ENCODE data around the gene CLIP1.

CLIP1 gene

GRCh38 chr12:122355706-122356105 is 66.8 kb downstream of the CLIP1 start:
- no peak for DNase-seq (ENCODE audit: low read depth)

DNA sequence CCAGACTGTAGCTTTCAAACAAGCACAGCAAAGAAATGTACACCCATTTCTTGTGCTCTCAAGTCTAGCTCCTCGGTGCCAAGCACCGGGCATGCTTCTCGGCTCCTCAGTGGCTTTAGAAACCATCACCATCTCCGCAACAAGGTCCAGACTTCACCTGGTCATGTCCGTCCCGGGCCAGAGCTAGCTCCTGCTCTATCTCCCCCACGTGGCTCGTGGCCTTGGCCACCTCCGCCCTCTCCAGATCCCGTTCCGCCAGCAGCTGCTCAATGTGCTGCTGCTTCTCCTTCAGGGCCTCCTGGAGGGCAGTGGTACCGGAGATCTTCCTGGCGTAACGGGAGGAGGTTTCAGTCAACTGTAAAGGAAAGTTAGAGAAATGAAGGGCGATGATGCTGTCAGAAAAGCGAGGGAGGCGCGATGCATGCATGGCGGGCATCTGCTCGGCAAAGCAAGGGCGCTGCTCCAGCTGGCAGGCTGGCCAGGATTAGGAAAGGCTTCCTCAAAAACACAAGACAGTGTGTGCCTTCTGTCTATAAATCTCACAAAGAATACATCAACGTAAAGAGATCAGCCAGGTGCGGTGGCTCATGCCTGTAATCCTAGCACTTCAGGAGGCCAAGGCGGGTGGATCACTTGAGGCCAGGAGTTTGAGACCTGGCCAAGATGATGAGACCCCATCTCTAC is 67.4 kb downstream of the CLIP1 start:
- DNase-seq (ENCODE audit: low read depth) = no peak

GRCh38 chr12:122352394-122352793 is 70.1 kb downstream of the CLIP1 start:
- DNase-seq (ENCODE audit: low read depth) = no peak

- no peak for DNase-seq (ENCODE audit: low read depth)
These were observed 72.2 kb downstream of the CLIP1 start for GRCh38 chr12:122350141-122350848.

- DNase-seq (ENCODE audit: low read depth) = no peak
These were observed 73.4 kb downstream of the CLIP1 start for GRCh38 chr12:122349078-122349477.

- DNase-seq (ENCODE audit: low read depth) = no peak
These were observed 74.0 kb downstream of the CLIP1 start for GRCh38 chr12:122348505-122348904.

GRCh38 chr12:122346054-122346453 is 76.4 kb downstream of the CLIP1 start:
- no peak for DNase-seq (ENCODE audit: low read depth)

- no peak for DNase-seq (ENCODE audit: low read depth)
These were observed 77.4 kb downstream of the CLIP1 start for GRCh38 chr12:122345042-122345441.

GRCh38 chr12:122336015-122336946 is 86.2 kb downstream of the CLIP1 start:
- peak; percentile 2 for DNase-seq (ENCODE audit: low read depth)

DNA sequence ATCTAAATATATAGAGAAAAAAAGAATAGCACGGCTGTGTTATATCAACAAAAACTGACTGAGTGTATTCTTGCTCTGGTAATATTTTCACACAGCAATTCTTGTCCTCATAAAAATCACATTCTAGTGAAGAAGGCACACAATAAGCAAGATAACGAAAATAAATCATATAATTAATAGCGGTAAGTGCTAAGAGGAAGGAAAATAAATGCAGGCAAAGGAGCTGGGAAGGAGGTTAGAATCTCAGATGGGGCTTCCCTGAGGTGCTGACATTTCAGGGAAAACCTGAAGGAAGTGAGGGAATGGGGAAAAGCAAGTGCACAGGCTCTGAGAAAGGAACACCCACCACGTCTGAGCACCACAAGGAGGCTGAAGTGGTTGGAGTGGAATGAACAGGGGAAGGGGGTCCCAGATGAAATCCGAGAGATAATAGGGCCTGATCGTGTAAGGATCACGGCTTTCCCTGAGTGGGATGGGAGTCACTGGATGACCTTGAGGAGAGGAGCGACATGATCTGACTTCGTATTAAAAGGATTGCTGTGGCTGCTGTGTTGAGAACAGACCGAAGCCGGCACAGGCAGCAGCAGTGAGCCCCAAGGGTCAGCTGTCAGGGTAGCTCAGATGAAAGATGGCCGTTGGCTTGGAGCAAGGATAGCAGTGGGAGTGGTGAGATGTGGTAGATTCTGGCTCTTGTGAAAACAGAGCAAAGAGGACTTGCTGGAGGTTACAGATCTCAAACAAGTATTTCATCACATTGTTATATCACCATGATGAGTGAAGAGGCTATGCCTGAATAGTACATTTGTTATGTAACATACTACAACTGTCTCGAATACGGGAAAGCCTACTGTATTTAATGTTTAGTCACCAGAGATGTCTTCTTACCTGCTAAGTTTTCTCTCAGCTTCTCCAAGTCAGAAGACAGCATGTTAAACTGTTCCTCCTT is 89.1 kb downstream of the CLIP1 start:
- DNase-seq (ENCODE audit: low read depth) = no peak

DNA sequence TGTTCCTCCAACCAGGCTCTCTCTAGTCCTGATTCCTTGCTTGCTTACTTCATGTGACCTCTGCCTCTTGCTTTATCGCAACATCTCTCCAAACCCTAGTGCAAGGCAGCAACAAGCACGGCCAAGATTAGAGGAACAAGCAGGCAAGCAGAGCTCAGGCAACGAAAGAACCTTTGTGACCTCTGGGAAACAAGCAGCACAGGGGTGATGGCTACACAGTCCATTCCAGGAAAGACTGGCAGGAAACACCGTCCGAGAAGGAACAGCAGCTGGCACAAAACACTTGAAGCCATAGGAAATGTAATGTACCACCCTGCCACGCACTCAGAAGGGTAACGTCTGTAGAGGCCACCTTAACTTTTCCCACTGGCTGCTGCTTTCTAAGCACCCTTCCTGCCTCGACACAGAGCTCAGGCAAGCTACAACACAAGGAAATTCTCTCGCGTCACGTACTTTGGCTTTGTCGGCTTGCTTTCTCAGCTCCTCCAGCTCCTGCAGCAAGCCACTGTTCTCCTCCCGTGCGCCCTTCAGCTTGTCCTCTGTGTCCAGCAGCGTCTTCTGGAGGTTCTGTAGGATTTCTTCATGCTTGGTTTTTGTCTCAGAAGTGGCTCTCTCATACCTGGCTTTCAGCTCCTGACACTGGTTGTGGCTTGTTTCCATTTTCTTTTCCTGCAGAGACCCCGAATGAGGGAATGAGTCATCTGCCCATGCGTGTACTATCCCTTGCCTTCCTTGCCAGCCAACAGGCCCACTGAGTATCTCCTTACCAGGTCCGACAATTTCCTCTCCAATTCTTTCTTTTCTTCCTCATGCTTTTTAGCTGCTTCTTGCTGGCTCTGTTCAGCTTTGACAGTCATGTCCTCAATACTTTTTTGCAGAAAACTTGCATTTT is 94.7 kb downstream of the CLIP1 start:
- no peak for DNase-seq (ENCODE audit: low read depth)

DNA sequence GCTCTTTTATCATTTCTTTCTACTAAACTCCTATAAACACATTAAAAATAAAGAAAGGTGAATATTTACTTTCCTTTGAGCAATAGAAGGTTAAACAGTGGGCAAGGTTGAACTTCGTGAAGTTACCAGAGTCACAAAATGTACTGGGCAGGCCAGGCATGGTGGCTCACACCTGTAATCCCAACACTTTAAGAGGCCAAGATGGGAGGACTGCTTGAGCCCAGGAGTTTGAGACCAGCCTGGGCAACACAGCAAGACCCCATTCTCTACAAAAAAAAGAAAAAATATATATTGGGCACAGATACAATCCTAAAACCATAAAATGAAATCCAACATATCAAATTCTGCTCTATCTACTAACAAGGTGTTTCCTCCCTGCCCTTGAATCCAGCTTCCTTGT is 95.5 kb downstream of the CLIP1 start:
- DNase-seq (ENCODE audit: low read depth) = no peak

GRCh38 chr12:122326586-122326985 is 95.9 kb downstream of the CLIP1 start:
- no peak for DNase-seq (ENCODE audit: low read depth)

DNA sequence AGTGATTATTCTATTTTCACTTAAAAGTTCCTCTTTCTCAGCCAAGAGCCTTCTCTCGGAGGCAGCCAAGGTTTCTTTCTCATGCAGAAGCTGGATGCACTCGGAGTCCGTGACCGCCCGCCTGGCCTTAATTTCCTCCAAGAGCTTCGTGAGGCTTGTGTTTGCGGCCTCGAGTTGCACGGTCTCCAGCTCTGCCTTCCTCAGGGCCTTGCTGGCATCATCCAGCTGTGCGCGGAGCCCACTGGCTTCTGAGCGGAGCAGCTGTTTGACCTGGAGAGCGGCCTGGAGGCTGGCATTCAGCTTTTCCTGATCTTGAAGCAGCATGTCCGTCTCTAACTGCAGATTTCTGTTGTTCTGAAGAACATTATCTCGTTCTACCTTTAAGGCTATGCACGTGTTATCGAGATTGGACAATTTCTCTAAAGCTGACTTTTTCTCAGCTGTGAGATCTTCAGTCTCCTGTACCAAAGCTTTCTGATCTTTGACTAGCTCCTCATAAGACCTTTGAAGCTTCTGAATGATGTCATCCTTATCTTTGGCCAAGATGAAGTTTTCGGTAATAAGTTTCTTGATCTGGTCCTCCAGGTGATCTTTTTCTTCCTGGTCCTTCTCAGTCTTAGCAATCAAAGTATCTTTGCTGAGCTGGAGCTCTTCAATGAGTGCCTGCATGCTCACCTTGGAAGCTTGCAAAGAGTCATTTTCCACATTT is 99.0 kb downstream of the CLIP1 start:
- no peak for DNase-seq (ENCODE audit: low read depth)

GRCh38 chr12:122322501-122322900 is 100.0 kb downstream of the CLIP1 start:
- DNase-seq (ENCODE audit: low read depth) = no peak

DNA sequence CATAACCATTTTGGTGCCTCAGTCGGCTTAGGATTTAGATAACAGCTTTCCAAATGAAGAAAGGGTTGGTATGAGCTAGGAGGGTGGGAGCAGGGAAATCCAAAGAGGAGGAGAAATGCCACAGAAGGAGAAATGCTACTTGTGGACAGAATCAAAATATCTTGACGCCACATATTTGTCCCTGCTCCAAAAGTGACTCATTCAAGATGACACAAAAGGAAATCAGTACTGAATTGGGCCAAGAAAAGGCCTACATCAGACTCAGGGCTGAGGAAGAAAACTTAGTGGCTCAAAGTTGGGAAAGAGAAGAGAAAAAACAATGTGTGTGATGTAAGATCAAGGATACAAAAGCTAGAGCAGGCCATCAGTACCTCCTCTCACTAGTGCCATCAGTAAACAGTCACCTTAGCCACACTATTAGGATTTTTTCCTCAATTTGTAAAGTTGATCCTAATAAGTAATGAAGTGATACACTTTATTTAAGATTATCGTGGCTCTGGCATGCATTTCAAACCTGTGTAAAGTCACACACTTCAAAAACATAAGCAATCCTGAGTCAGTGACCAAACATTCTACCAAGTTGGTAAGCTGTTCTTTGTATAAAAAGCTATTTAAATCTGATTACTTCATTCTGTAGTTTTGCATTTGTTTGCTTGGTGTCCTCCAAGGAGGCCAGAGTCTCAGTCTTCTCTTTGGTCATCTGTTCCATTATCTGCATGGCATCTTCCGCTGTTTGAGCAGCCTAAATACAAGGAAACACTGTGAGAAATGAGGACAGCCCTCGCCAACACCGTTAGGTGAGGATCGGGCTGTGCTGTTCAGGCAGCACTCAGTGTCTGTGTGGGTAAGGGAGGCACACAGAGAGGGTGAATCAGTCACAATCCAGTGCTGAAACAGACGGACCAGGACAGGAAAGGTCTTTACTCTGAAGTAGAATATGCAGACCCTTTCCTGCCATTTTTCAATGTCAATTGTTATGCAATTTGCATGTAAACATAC is 103.6 kb downstream of the CLIP1 start:
- DNase-seq (ENCODE audit: low read depth) = no peak

- no peak for DNase-seq (ENCODE audit: low read depth)
These were observed 109.5 kb downstream of the CLIP1 start for GRCh38 chr12:122312926-122313325.

GRCh38 chr12:122311696-122312095 is 110.8 kb downstream of the CLIP1 start:
- no peak for DNase-seq (ENCODE audit: low read depth)

Measured in activated T-helper 1 cell treated with Interleukin-2 at 50 U/mL for 16 hours (primary cell).